Activated T-cell treated with anti-CD3 and anti-CD28 coated beads, Interleukin-2, amount 50 U/mL, for 1 hour (primary cell): ENCODE measurements around the gene GNG7.
"Not testable (repeated sequence)": the region's sequence is repeated elsewhere in the genome, so short reads cannot be mapped to it uniquely, and the experiment has no call there.

Source experiments
- DNase-seq: peaks from one replicate; pipeline ENCODE4 v3.0.0-alpha.2; 2020

The GNG7 gene

GRCh38 chr19:2495651-2496316 lies 206.7 kb downstream of the GNG7 start:
- no peak for DNase-seq

DNA sequence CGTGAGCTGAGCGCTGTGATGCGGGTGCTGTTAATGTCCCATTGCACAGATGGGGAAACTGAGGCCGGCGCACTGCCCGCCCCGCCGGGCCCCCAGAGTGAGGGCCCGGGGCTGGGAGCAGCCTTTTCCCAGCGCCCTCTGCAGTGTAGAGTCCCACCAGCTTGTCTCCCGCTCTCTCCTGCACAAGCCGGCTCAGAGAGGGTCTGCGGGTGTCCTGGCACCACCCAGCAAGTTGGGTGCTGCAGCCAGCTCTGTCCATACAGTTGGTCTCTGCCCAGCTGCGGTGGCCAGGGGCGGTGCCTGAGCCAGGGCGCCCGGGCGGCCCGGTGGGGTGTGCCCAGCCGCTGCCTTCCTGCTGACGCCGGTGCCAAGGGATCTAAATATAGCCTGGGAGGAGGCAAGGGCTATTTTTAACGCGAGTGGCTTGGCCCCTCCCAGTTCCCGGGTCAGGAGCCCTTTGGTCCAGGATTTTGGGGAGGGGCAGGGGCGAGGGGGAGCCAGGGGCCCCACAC lies 207.3 kb downstream of the GNG7 start:
- DNase-seq = no peak

- DNase-seq = peak; percentile 78
These were observed 207.9 kb downstream of the GNG7 start for GRCh38 chr19:2494447-2495129.

DNA sequence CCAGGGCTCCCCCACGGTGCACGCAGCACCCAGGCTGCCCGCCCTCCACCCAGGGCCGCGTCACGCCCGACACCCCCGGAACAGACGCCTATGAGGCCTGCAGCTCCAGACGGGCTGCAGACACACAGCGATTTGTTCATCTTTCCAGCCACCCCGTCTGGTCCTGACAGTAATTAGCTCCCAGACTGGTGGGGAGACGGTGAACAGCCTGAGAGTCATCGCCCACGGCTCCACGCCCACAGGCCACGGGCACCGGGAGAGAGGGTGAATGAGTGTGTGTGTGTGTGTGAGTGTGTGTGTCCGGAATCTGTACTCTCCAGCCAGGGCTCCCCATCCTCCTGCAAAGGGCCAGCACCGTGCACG lies 208.4 kb downstream of the GNG7 start:
- DNase-seq = peak; percentile 38

DNA sequence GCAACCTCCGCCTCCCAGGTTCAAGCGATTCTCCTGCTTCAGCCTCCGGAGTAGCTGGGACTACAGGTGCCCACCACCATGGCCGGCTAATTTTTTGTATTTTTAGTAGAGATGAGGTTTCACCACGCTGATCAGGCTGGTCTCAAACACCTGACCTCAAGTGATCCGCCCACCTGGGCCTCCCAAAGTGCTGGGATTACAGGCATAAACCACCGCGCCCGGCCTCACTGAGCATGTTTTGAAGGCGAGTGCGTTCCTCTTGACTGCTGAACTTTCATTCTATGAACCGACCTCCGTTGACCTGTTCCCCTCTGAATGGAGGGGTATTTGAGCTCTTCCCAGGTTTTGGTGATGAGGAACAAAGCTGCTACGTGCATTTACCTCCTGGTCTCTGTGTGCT lies 209.0 kb downstream of the GNG7 start:
- not testable (repeated sequence) for DNase-seq

DNA sequence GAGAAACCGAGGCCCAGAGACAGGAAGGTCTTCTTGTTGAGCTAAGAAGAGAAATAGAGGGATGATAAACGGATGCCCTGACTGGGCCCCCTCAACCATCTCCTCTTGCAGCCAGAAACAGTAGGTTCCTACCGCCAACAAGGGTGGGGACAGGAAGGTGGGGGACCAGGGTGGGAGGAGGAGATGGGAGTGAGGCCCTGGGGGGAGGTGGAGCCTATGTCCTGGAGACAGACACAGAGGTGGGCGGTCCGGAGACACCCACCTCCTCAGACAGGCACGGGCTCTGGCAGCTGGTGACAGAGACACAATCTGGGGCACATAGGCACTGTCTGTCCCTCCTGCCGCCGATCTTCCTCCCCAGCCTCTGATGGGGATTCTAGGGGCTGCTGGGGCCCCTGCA lies 209.6 kb downstream of the GNG7 start:
- DNase-seq = no peak

GRCh38 chr19:2491130-2491801 lies 211.2 kb downstream of the GNG7 start:
- DNase-seq = no peak

GRCh38 chr19:2490659-2491058 lies 211.8 kb downstream of the GNG7 start:
- DNase-seq = no peak

- peak; percentile 40 for DNase-seq
These were observed 213.4 kb downstream of the GNG7 start for GRCh38 chr19:2488942-2489731.

GRCh38 chr19:2488405-2488941 lies 214.0 kb downstream of the GNG7 start:
- DNase-seq = no peak

DNA sequence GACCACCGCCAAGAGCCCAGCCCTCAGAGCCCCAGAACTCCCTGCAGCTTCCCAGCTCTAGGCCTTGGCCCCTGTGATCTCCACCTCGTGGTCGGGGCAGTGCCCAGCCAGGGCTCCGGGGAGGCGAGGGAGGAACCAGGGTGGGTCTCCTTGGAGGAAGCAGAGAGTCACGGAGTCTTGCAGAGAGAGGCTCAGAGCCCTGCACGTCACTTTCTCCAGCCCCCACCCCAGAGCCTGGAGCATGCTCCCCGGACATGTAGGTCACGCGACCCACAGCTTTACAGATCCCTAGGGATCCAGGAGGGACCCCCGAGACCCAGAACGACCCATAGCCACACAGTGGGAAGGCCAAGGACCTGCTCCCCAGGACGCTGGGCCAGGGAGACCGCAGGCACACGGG lies 214.7 kb downstream of the GNG7 start:
- DNase-seq = no peak

GRCh38 chr19:2487090-2487489 lies 215.4 kb downstream of the GNG7 start:
- DNase-seq = no peak

- no peak for DNase-seq
These were observed 217.1 kb downstream of the GNG7 start for GRCh38 chr19:2485428-2485827.

- no peak for DNase-seq
These were observed 218.1 kb downstream of the GNG7 start for GRCh38 chr19:2484178-2484937.

GRCh38 chr19:2483484-2484151 lies 218.9 kb downstream of the GNG7 start:
- no peak for DNase-seq

GRCh38 chr19:2483084-2483483 lies 219.4 kb downstream of the GNG7 start:
- DNase-seq = no peak

- no peak for DNase-seq
These were observed 220.0 kb downstream of the GNG7 start for GRCh38 chr19:2482354-2483038.

DNA sequence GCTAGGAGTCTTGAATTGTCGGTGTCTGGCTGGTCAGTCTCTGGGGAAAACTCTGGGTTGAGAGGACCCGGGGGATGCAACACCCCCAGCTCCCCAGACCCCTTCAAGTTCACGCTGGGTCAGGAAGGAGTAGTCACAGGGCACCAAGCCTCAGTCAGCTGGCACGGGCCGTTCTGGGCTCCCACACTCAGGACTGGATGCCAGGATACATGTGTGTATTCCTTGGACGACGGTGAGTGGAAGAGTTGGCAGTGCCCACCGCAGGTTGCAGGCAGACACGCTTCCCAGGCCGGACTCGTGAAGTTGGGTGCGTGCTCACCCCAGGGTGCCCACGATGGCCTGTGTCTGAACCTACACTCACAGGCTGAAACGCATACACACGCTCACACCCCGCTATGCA lies 221.0 kb downstream of the GNG7 start:
- no peak for DNase-seq

DNA sequence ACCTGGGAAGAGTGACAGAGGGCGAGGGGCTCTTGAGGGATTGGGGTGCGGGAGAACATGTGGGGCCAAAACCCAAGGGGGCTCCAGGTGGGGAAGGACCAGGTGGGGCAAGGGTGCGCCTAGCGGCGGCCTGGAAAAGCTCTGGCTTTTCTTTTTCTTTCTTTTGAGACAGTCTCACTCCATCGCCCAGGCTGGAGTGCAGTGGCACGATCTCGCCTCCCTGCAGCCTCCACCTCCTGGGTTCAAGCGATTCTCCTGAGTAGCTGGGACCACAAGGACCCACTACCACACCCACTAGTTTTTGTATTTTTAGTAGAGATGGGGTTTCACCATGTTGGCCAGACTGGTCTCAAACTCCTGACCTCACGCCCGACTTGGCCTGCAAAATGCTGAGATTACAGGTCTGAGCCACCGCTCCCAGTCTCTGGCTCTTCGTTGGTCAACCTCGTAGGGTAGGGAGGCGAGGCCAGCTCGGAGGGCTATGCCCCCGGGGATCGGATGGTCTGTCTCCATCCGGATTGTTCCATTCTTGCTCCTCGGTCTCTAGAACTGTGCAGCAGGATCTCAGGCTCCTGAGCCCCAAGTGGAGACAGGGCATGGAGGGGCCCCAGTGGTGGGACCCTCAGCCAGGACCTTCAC lies 222.8 kb downstream of the GNG7 start:
- DNase-seq = no peak

DNA sequence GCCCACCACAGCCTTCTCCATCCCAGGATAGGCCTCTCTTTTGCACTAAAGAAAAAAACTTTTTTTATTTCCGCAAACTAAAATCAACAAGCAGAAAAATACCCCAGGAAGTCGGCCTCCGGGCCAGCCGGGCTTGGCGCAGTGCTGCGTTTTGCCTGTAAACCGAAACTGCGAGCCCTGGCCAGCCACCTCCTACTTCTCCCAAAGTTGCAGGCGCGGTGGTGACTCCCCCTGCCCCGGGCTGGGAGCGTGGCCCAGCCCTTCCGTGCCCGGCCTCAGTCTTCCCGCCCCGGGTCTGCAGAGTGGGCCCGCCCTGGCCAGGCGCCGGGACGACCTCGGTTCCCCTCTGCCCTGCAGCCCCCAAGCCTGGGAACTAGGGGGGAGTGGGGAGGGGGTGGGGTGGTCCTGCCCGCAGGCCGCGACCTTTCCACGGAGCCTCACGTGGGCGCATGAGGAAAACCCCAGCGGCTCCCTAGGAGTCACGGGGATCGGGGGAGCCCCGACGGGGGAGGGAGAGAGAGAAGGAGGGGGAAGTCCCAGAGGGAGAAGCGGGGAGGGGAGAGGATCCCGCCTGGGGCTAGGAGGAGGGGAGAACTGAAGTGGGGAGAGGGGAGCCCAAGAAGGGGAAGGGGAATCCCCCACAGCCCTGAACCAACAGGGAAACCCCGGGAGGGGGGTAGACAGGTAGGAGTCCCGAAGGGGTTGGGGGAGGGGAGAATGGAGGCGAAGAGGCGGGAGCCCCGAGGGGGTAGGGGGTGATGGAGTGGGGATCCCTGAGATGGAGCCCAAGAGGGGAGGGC lies 223.5 kb downstream of the GNG7 start:
- peak; percentile 68 for DNase-seq
